ENCODE data around the gene PCSK2.

The PCSK2 gene

DNA sequence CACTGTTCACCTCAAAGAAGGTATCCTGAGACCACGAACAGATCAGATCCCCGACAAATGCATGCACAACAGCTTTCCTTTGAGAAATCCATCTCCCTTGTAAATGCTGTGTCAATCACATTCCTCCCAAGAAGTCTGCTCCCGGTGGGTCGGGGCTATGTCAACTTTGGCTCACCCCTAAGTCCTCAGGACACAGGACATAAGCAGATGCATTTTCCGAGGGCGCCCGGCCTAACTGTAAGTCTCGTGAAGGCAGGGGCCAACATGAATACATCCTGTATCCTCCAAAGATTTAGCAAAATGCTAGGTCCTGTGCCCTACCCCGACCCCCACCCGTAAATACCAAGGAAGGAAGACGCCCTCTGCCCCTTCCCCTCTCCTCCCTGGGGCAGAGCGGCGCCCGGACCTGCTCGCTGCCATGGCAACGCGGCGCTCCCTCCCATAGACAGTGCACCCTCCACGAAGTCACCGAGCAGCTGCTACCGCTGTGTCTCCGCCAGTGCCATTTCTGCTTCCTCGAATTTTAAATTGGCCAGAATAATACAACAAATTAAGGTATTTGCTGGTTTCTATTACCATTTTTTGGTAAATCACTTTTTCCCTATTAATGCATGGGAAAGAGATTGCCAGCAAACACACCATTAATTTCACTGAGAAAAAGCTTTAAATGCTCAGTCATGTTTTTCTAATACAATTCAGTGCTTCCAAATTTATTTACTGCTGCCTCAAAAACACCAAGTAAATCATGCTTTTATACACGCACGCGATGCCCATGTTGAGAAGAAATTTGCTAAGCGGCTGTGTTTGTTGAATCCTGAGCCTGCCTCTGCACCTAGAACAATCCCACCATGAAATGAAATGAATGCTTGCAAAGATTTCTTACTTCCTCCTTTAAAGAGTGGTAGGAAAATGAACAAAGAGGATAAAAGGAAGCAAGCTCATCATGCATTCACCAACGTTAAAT, 100.6 kb downstream of the PCSK2 start:
- TF ChIP-seq, protein P1, sequence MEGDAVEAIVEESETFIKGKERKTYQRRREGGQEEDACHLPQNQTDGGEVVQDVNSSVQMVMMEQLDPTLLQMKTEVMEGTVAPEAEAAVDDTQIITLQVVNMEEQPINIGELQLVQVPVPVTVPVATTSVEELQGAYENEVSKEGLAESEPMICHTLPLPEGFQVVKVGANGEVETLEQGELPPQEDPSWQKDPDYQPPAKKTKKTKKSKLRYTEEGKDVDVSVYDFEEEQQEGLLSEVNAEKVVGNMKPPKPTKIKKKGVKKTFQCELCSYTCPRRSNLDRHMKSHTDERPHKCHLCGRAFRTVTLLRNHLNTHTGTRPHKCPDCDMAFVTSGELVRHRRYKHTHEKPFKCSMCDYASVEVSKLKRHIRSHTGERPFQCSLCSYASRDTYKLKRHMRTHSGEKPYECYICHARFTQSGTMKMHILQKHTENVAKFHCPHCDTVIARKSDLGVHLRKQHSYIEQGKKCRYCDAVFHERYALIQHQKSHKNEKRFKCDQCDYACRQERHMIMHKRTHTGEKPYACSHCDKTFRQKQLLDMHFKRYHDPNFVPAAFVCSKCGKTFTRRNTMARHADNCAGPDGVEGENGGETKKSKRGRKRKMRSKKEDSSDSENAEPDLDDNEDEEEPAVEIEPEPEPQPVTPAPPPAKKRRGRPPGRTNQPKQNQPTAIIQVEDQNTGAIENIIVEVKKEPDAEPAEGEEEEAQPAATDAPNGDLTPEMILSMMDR (IDR thresholded peaks at IDR 0.05; ENCODE audit: borderline replicate concordance, insufficient read depth, low read depth, low read length): no peak
- no peak overlapping the region for H3K4me3 ChIP-seq (ENCODE audit: low read depth, low read length)

- H3K4me3 ChIP-seq (ENCODE audit: low read depth, low read length): no peak overlapping the region
- TF ChIP-seq, protein P1 (IDR thresholded peaks at IDR 0.05; ENCODE audit: borderline replicate concordance, insufficient read depth, low read depth, low read length): no peak
Measured at GRCh38 chr20:17334932-17335331, 108.1 kb downstream of the PCSK2 start.

DNA sequence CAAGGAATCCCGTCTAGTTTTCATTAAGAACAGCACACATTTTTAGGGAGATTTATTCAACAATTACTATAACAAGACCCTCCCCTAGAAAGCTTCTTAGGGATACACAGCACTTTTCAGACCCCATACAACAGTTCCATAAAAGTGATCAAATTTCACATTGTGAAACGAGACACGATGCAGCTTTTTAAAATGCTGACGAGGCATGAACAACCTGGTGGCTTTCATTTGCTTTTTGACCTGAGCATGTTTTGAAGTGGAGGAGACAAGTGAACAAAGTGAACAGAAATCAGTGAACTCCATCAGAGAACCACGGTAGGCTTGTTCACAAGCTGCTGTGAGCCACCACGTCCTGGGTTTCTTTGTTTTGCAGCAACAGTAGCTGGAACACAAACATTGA, 112.2 kb downstream of the PCSK2 start:
- TF ChIP-seq, protein P1 (IDR thresholded peaks at IDR 0.05; ENCODE audit: borderline replicate concordance, insufficient read depth, low read depth, low read length): no peak
- no peak overlapping the region for H3K4me3 ChIP-seq (ENCODE audit: low read depth, low read length)

- TF ChIP-seq, protein P1 (IDR thresholded peaks at IDR 0.05; ENCODE audit: borderline replicate concordance, insufficient read depth, low read depth, low read length): no peak
Measured at GRCh38 chr20:17343091-17343490, 116.3 kb downstream of the PCSK2 start.

DNA sequence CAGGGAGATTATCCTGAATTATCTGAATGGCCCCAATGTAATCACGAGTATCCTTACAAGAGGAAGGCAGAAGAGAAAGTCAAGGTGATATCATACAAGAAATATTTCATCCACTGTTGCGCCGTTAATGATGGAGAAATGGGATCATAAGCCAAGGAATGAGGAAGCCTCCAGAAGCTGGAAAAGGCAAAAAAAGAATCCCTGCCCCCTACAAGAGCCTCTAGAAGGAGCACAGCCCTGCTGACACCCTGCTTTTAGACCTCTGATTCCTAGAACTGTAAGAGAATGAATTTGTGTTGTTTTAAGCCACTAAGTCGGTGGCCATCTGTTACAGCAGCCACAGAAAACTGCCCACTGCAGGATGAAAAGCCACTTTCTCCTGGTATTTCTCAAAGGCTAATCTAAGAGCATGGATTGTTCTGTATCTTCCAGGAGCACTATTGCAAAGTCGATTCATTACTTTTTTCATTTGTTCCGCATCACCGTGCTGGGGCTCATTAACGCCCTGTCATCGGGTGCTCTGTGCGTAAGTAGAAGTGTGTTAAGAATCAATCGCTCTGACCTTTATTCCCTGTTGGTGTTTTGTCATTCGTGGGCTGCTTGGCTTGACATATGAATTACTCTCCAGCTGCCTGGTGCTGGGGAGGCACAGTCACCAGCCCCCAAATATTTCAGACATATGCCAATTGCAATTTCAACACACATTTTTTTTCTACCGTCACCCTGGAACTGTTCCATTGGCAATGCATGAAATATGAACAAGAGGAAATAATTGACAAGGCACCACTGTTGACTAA, 117.0 kb downstream of the PCSK2 start:
- H3K4me3 ChIP-seq (ENCODE audit: low read depth, low read length): no peak overlapping the region
- TF ChIP-seq, protein P1 (IDR thresholded peaks at IDR 0.05; ENCODE audit: borderline replicate concordance, insufficient read depth, low read depth, low read length): no peak

More at GRCh38 chr20:17343091-17343490, 116.3 kb downstream of the PCSK2 start:
- no peak overlapping the region for H3K4me3 ChIP-seq (ENCODE audit: low read depth, low read length)

DNA sequence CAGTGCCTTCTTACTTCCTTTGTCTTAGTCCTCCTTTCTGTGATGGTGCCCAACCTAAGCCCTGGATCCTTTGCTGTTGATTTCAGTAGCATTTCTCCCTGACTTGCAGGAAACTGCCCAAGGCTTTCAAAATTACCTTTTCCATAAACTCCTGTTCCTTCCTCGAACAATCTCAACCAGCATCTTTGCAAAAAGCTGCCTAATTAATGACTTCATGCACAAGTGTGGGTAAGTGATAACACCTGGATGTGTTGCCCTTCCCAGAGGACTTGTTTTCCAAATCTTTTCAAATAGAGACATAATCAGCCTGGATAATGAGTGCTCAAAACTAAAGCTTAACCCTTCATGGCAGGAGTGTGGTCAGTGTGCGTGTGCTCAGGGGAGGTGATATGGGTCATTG, 118.0 kb downstream of the PCSK2 start:
- TF ChIP-seq, protein P1 (IDR thresholded peaks at IDR 0.05; ENCODE audit: borderline replicate concordance, insufficient read depth, low read depth, low read length): no peak
- H3K4me3 ChIP-seq (ENCODE audit: low read depth, low read length): no peak overlapping the region
